GM12892 (cell line): ENCODE measurements around the gene CCDC57. TPM values are rescaled to one million over a fixed set of nuclear protein-coding genes. Genes with fewer than 3 reads are reported as not detected.
"Not testable (repeated sequence)": the region's sequence is repeated elsewhere in the genome, so short reads cannot be mapped to it uniquely, and the experiment has no call there.

Experiments
- DNase-seq: peaks from one replicate; pipeline ENCODE4 v3.0.0; 2011; ENCODE audit not compliant: insufficient read length
- FAIRE-seq: peaks from 2 replicates; lab custom pipeline; 2011; peaks lifted over from hg19 to GRCh38; lab: Jason Lieb, UNC
- POLR2A ChIP-seq: IDR thresholded peaks from 2 replicates; pipeline ENCODE4 v1.6.1; 2011; ENCODE audit warnings: low read depth, low read length, control low read depth
- POLR2AphosphoS5 ChIP-seq: IDR thresholded peaks from 2 replicates; pipeline ENCODE4 v1.6.1; 2011; ENCODE audit warnings: low read depth, low read length, control low read depth
- TAF1 ChIP-seq: IDR thresholded peaks from 2 replicates; pipeline ENCODE4 v1.6.1; 2011; ENCODE audit warnings: low read depth, mild to moderate bottlenecking, control low read depth, low read length, borderline replicate concordance
- polyA plus RNA-seq: library from polyadenylated mRNA; unstranded; fragments of >200 nt; gene quantifications from one replicate; pipeline ENCODE4 v1.2.1, GENCODE V29; 2012; ENCODE audit warnings: missing spikeins, inconsistent platforms; ENCODE audit not compliant: missing spikeins

Gene CCDC57
- 47.8 TPM for polyA plus RNA-seq

- DNase-seq, result peak; percentile 97
- TF ChIP-seq POLR2A (peak; percentile 53; the same call in 1 of the 2 replicates), TAF1 (peak; percentile 70), POLR2AphosphoS5 (no peak)
- peak; percentile 88 for FAIRE-seq
These were observed at the start of gene CCDC57 for GRCh38 chr17:82212331-82213250. Gene CCDC57, minus strand, starts transcription at chr17:82212842. Its CDS starts 10,898 bp downstream, at chr17:82201944.

GRCh38 chr17:82262344-82262743 lies 49.7 kb upstream of the CCDC57 start:
- DNase-seq (no peak), FAIRE-seq (no peak)
- TF ChIP-seq POLR2AphosphoS5, result 0 out of 2 replicates have a peak, but pooled peaks have one; percentile 48
- peak; percentile 41; the same call in 1 of the 2 replicates for TF ChIP-seq POLR2A
- no peak for TF ChIP-seq TAF1

GRCh38 chr17:82259972-82260961 lies 47.6 kb upstream of the CCDC57 start:
- not testable (repeated sequence) for FAIRE-seq, DNase-seq
- peak; percentile 69 for TF ChIP-seq POLR2AphosphoS5

- FAIRE-seq, result no peak
- no peak for DNase-seq
- TF ChIP-seq TAF1 (no peak), POLR2A (no peak), POLR2AphosphoS5 (no peak)
These were observed 45.9 kb upstream of the CCDC57 start for GRCh38 chr17:82258555-82258954.

GRCh38 chr17:82257473-82257872 lies 44.8 kb upstream of the CCDC57 start:
- FAIRE-seq (no peak), DNase-seq (no peak)
- TF ChIP-seq TAF1 (no peak), POLR2AphosphoS5 (no peak), POLR2A (no peak)

- no peak for FAIRE-seq
- no peak for DNase-seq
- TF ChIP-seq TAF1, result no peak
- peak; percentile 31; the same call in 1 of the 2 replicates for TF ChIP-seq POLR2A
- TF ChIP-seq POLR2AphosphoS5, result peak; percentile 53; the same call in 1 of the 2 replicates
These were observed 43.7 kb upstream of the CCDC57 start for GRCh38 chr17:82256242-82256885.

- DNase-seq (no peak), FAIRE-seq (no peak)
- TF ChIP-seq POLR2A (no peak; the same call in 1 of the 2 replicates), TAF1 (no peak), POLR2AphosphoS5 (no peak)
These were observed 42.8 kb upstream of the CCDC57 start for GRCh38 chr17:82255402-82255972.

- DNase-seq, FAIRE-seq: not testable (repeated sequence)
These were observed 42.1 kb upstream of the CCDC57 start for GRCh38 chr17:82254746-82255145.

- not testable (repeated sequence) for DNase-seq, FAIRE-seq
These were observed 41.5 kb upstream of the CCDC57 start for GRCh38 chr17:82254096-82254495.

GRCh38 chr17:82253179-82253544 lies 40.5 kb upstream of the CCDC57 start:
- no peak for FAIRE-seq
- TF ChIP-seq POLR2A, result peak; percentile 34; the same call in 1 of the 2 replicates
- TF ChIP-seq POLR2AphosphoS5, result no peak

More at GRCh38 chr17:82253179-82253544, 40.5 kb upstream of the CCDC57 start:
- DNase-seq, result no peak
